ENCODE results near the gene UNC93A. TPM values are rescaled to one million over a fixed set of nuclear protein-coding genes. Genes with fewer than 3 reads are reported as not detected.

UNC93A gene
- total RNA-seq, 1 donor from 2014 or later: not detected

GRCh38 chr6:167327391-167327790, 36.3 kb downstream of the UNC93A start:
- no peak for TF ChIP-seq CTCF (IDR thresholded peaks at IDR 0.05; ENCODE audit: unreplicated experiment)
- Mint-ChIP-seq H3K27me3 (ENCODE audit: unreplicated experiment) (peaks cover 4% of the 10 kb centered on the region), H3K4me3 (ENCODE audit: unreplicated experiment) (no peak overlapping the region), H3K9me3 (ENCODE audit: unreplicated experiment) (no peaks in the 10 kb centered on the region), H3K36me3 (ENCODE audit: low read depth, unreplicated experiment) (no peaks in the 10 kb centered on the region), H3K27ac (ENCODE audit: unreplicated experiment) (no peak overlapping the region), H3K4me1 (ENCODE audit: unreplicated experiment) (peaks cover 6% of the 10 kb centered on the region)
- DNase-seq (ENCODE audit: low spot score): no peak

- Mint-ChIP-seq H3K36me3 (ENCODE audit: low read depth, unreplicated experiment) (no peaks in the 10 kb centered on the region), H3K27me3 (ENCODE audit: unreplicated experiment) (peaks cover 4% of the 10 kb centered on the region), H3K4me1 (ENCODE audit: unreplicated experiment) (peaks cover 6% of the 10 kb centered on the region), H3K4me3 (ENCODE audit: unreplicated experiment) (no peak overlapping the region), H3K9me3 (ENCODE audit: unreplicated experiment) (no peaks in the 10 kb centered on the region), H3K27ac (ENCODE audit: unreplicated experiment) (no peak overlapping the region)
- no peak for DNase-seq (ENCODE audit: low spot score)
- no peak for TF ChIP-seq CTCF (IDR thresholded peaks at IDR 0.05; ENCODE audit: unreplicated experiment)
Measured at GRCh38 chr6:167328086-167328485, 37.0 kb downstream of the UNC93A start.

GRCh38 chr6:167329014-167329413, 37.9 kb downstream of the UNC93A start:
- peaks cover 4% of the 10 kb centered on the region for H3K27me3 Mint-ChIP-seq (ENCODE audit: unreplicated experiment)
- DNase-seq (ENCODE audit: low spot score): no peak
- peaks cover 6% of the 10 kb centered on the region for H3K4me1 Mint-ChIP-seq (ENCODE audit: unreplicated experiment)
- no peaks in the 10 kb centered on the region for H3K36me3 Mint-ChIP-seq (ENCODE audit: low read depth, unreplicated experiment)
- H3K4me3 Mint-ChIP-seq (ENCODE audit: unreplicated experiment): no peak overlapping the region
- H3K27ac Mint-ChIP-seq (ENCODE audit: unreplicated experiment): no peak overlapping the region
- no peak for TF ChIP-seq CTCF (IDR thresholded peaks at IDR 0.05; ENCODE audit: unreplicated experiment)
- H3K9me3 Mint-ChIP-seq (ENCODE audit: unreplicated experiment): no peaks in the 10 kb centered on the region

- H3K4me3 Mint-ChIP-seq (ENCODE audit: unreplicated experiment): no peak overlapping the region
- peaks cover 2% of the 10 kb centered on the region for H3K27me3 Mint-ChIP-seq (ENCODE audit: unreplicated experiment)
- no peak overlapping the region for H3K27ac Mint-ChIP-seq (ENCODE audit: unreplicated experiment)
- no peak for TF ChIP-seq CTCF (IDR thresholded peaks at IDR 0.05; ENCODE audit: unreplicated experiment)
- no peaks in the 10 kb centered on the region for H3K9me3 Mint-ChIP-seq (ENCODE audit: unreplicated experiment)
- H3K36me3 Mint-ChIP-seq (ENCODE audit: low read depth, unreplicated experiment): no peaks in the 10 kb centered on the region
- DNase-seq (ENCODE audit: low spot score): no peak
- H3K4me1 Mint-ChIP-seq (ENCODE audit: unreplicated experiment): peaks cover 6% of the 10 kb centered on the region
Measured at GRCh38 chr6:167330750-167331149, 39.6 kb downstream of the UNC93A start.

GRCh38 chr6:167331565-167331964, 40.5 kb downstream of the UNC93A start:
- DNase-seq (ENCODE audit: low spot score): no peak
- H3K36me3 Mint-ChIP-seq (ENCODE audit: low read depth, unreplicated experiment): no peaks in the 10 kb centered on the region
- H3K27ac Mint-ChIP-seq (ENCODE audit: unreplicated experiment): no peak overlapping the region
- H3K4me3 Mint-ChIP-seq (ENCODE audit: unreplicated experiment): no peak overlapping the region
- TF ChIP-seq CTCF (IDR thresholded peaks at IDR 0.05; ENCODE audit: unreplicated experiment): no peak
- peaks cover 2% of the 10 kb centered on the region for H3K27me3 Mint-ChIP-seq (ENCODE audit: unreplicated experiment)
- H3K9me3 Mint-ChIP-seq (ENCODE audit: unreplicated experiment): no peaks in the 10 kb centered on the region
- H3K4me1 Mint-ChIP-seq (ENCODE audit: unreplicated experiment): peaks cover 6% of the 10 kb centered on the region

Data from endothelial cell (in vitro differentiated cells).